Astrocyte (in vitro differentiated cells and primary cell): ENCODE data around the gene ZNRF2. TPM values are rescaled to one million over a fixed set of nuclear protein-coding genes. Genes with fewer than 3 reads are reported as not detected.

Experiments
- DNase-seq: peaks from one replicate; pipeline ENCODE4 v3.0.0-alpha.2; 2010; ENCODE audit warnings: low read depth
- FAIRE-seq: peaks from 2 replicates; lab custom pipeline; 2011; peaks lifted over from hg19 to GRCh38; lab: Jason Lieb, UNC
- H2AFZ ChIP-seq: 2 replicates; pipeline ENCODE4 v1.6.0; 2012; ENCODE audit warnings: low read depth, low read length, inconsistent platforms
- H3K27ac ChIP-seq: 2 replicates; pipeline ENCODE4 v1.5.1; 2011; ENCODE audit warnings: low read depth, low read length, inconsistent platforms
- H3K27me3 ChIP-seq: 2 replicates; pipeline ENCODE4 v1.6.0; 2011; ENCODE audit warnings: low read length, inconsistent platforms; ENCODE audit not compliant: insufficient read depth
- H3K36me3 ChIP-seq: 2 replicates; pipeline ENCODE4 v1.5.1; 2011; ENCODE audit warnings: low read length, inconsistent platforms; ENCODE audit not compliant: insufficient read depth
- H3K4me1 ChIP-seq: 2 replicates; pipeline ENCODE4 v1.5.1; 2011; ENCODE audit warnings: low read length, inconsistent platforms; ENCODE audit not compliant: insufficient read depth
- H3K4me2 ChIP-seq: 2 replicates; pipeline ENCODE4 v1.6.0; 2012; ENCODE audit warnings: low read length, inconsistent platforms
- H3K4me3 ChIP-seq: 2 replicates; pipeline ENCODE4 v1.5.1; 2011; ENCODE audit warnings: low read depth, mild to moderate bottlenecking, low read length, inconsistent platforms; ENCODE audit not compliant: insufficient read depth
- H3K79me2 ChIP-seq: 2 replicates; pipeline ENCODE4 v1.6.0; 2012; ENCODE audit warnings: mild to moderate bottlenecking, low read length, inconsistent platforms; ENCODE audit not compliant: insufficient read depth
- H3K9ac ChIP-seq: 2 replicates; pipeline ENCODE4 v1.6.0; 2012; ENCODE audit warnings: mild to moderate bottlenecking, low read length, inconsistent platforms
- H3K9me3 ChIP-seq: 2 replicates; pipeline ENCODE4 v1.5.1; 2012; ENCODE audit warnings: low read depth, mild to moderate bottlenecking, low read length, inconsistent platforms; ENCODE audit not compliant: insufficient read depth
- H4K20me1 ChIP-seq: 2 replicates; pipeline ENCODE4 v1.6.0; 2012; ENCODE audit warnings: low read length, inconsistent platforms; ENCODE audit not compliant: insufficient read depth
- H3K27ac Mint-ChIP-seq: one replicate; pipeline ENCODE4 v1.8.0; 2021; ENCODE audit warnings: mild to moderate bottlenecking, mixed read lengths; ENCODE audit not compliant: unreplicated experiment
- H3K27me3 Mint-ChIP-seq: one replicate; pipeline ENCODE4 v1.8.0; 2021; ENCODE audit warnings: low read depth, mixed read lengths; ENCODE audit not compliant: unreplicated experiment
- H3K36me3 Mint-ChIP-seq: one replicate; pipeline ENCODE4 v1.8.0; 2021; ENCODE audit warnings: low read depth, mixed read lengths; ENCODE audit not compliant: unreplicated experiment
- H3K4me1 Mint-ChIP-seq: one replicate; pipeline ENCODE4 v1.8.0; 2021; ENCODE audit warnings: low read depth, mixed read lengths; ENCODE audit not compliant: unreplicated experiment
- H3K4me3 Mint-ChIP-seq: one replicate; pipeline ENCODE4 v1.8.0; 2021; ENCODE audit warnings: mild to moderate bottlenecking, moderate library complexity, mixed read lengths; ENCODE audit not compliant: unreplicated experiment
- H3K9me3 Mint-ChIP-seq: one replicate; pipeline ENCODE4 v1.8.0; 2021; ENCODE audit warnings: mild to moderate bottlenecking, mixed read lengths; ENCODE audit not compliant: unreplicated experiment
- CTCF ChIP-seq: IDR thresholded peaks from 2 replicates; pipeline ENCODE4 v1.5.1; 2011; ENCODE audit warnings: low read depth, mild to moderate bottlenecking, inconsistent platforms, low read length, moderate library complexity; ENCODE audit not compliant: insufficient read depth
- EZH2 ChIP-seq: IDR thresholded peaks from 2 replicates; pipeline ENCODE4 v1.6.1; 2012; ENCODE audit warnings: mild to moderate bottlenecking, low read length, inconsistent platforms; ENCODE audit not compliant: insufficient read depth
- total RNA-seq: library from RNA; stranded (reverse); gene quantifications from 2 replicates; pipeline ENCODE4 v1.2.1, GENCODE V29; 2021

ZNRF2 gene
- total RNA-seq, 1 donor from 2014 or later = 9.9 TPM

GRCh38 chr7:30411897-30412296 is 127.5 kb downstream of the ZNRF2 start:
- Histone ChIP-seq H3K27ac (no peak overlapping the region), H3K4me3 (no peak overlapping the region), H2AFZ (no peak overlapping the region), H3K36me3 (no peaks in the 10 kb centered on the region), H3K9ac (no peak overlapping the region), H3K4me1 (no peaks in the 10 kb centered on the region), H4K20me1 (no peaks in the 10 kb centered on the region), H3K79me2 (no peaks in the 10 kb centered on the region), H3K27me3 (no peaks in the 10 kb centered on the region), H3K9me3 (peaks cover 3% of the 10 kb centered on the region), H3K4me2 (no peak overlapping the region)
- Mint-ChIP-seq H3K4me1 (peaks cover 2% of the 10 kb centered on the region), H3K36me3 (peaks cover 9% of the 10 kb centered on the region), H3K9me3 (no peaks in the 10 kb centered on the region), H3K4me3 (no peak overlapping the region), H3K27ac (no peak overlapping the region), H3K27me3 (peaks cover 2% of the 10 kb centered on the region)
- TF ChIP-seq EZH2 (no peak), CTCF (no peak)
- FAIRE-seq (no peak), DNase-seq (no peak)

GRCh38 chr7:30412782-30413504 is 128.5 kb downstream of the ZNRF2 start:
- peak; percentile 52 for TF ChIP-seq CTCF
- TF ChIP-seq EZH2 = no peak
- DNase-seq (peak; percentile 71), FAIRE-seq (peak; percentile 17)
- no peaks in the 10 kb centered on the region for H4K20me1 ChIP-seq
- no peak overlapping the region for H2AFZ ChIP-seq
- peaks cover 3% of the 10 kb centered on the region for H3K9me3 ChIP-seq
- no peaks in the 10 kb centered on the region for H3K79me2 ChIP-seq
- Mint-ChIP-seq H3K36me3 (peaks cover 9% of the 10 kb centered on the region), H3K4me1 (no peaks in the 10 kb centered on the region), H3K9me3 (peaks cover 2% of the 10 kb centered on the region), H3K4me3 (no peak overlapping the region), H3K27ac (no peak overlapping the region), H3K27me3 (peaks cover 2% of the 10 kb centered on the region)
- no peaks in the 10 kb centered on the region for H3K27me3 ChIP-seq
- H3K27ac ChIP-seq = no peak overlapping the region
- no peak overlapping the region for H3K4me3 ChIP-seq
- H3K4me2 ChIP-seq = no peak overlapping the region
- no peak overlapping the region for H3K9ac ChIP-seq
- H3K36me3 ChIP-seq = no peaks in the 10 kb centered on the region
- no peaks in the 10 kb centered on the region for H3K4me1 ChIP-seq

GRCh38 chr7:30413864-30414263 is 129.5 kb downstream of the ZNRF2 start:
- no peak overlapping the region for H3K27ac Mint-ChIP-seq
- peaks cover 2% of the 10 kb centered on the region for H3K9me3 Mint-ChIP-seq
- TF ChIP-seq CTCF (no peak), EZH2 (no peak)
- no peak overlapping the region for H2AFZ ChIP-seq
- H3K4me1 Mint-ChIP-seq = no peaks in the 10 kb centered on the region
- no peak overlapping the region for H3K4me3 ChIP-seq
- H3K9me3 ChIP-seq = peaks cover 3% of the 10 kb centered on the region
- no peaks in the 10 kb centered on the region for H3K27me3 ChIP-seq
- DNase-seq = no peak
- H3K27me3 Mint-ChIP-seq = peaks cover 2% of the 10 kb centered on the region
- FAIRE-seq = no peak
- peaks cover 5% of the 10 kb centered on the region for H3K36me3 Mint-ChIP-seq
- no peaks in the 10 kb centered on the region for H3K4me1 ChIP-seq
- H3K9ac ChIP-seq = no peak overlapping the region
- no peak overlapping the region for H3K4me2 ChIP-seq
- no peak overlapping the region for H3K4me3 Mint-ChIP-seq
- no peaks in the 10 kb centered on the region for H3K36me3 ChIP-seq
- no peaks in the 10 kb centered on the region for H4K20me1 ChIP-seq
- H3K27ac ChIP-seq = no peak overlapping the region
- no peaks in the 10 kb centered on the region for H3K79me2 ChIP-seq
